Left ventricle myocardium inferior (tissue), 1 donor: ENCODE results near the gene CHFR. TPM values are rescaled to one million over a fixed set of nuclear protein-coding genes. Genes with fewer than 3 reads are reported as not detected.
A peak's percentile ranks its signal among the peaks of the same experiment; 100 is the strongest.

Experiments
- DNase-seq: peaks from one replicate; pipeline ENCODE4 v3.0.0-alpha.2; 2020
- H3K27ac ChIP-seq: fragments of 200-600 bp; replicated peaks from 2 replicates; pipeline ENCODE4 v1.8.0; 2021
- H3K27me3 ChIP-seq: fragments of 200-600 bp; 2 replicates; pipeline ENCODE4 v1.8.0; 2021; ENCODE audit warnings: low read depth
- H3K36me3 ChIP-seq: fragments of 200-600 bp; 2 replicates; pipeline ENCODE4 v1.8.0; 2021
- H3K4me1 ChIP-seq: fragments of 200-600 bp; 2 replicates; pipeline ENCODE4 v1.8.0; 2021
- H3K4me3 ChIP-seq: fragments of 200-600 bp; 2 replicates; pipeline ENCODE4 v1.8.0; 2021; ENCODE audit warnings: mild to moderate bottlenecking, moderate library complexity
- H3K9me3 ChIP-seq: fragments of 200-600 bp; replicated peaks from 2 replicates; pipeline ENCODE4 v1.8.0; 2021
- intact Hi-C: fragments of 100-400 bp; cut with micrococcal nuclease; formaldehyde crosslinking; loops from one replicate; pipeline ENCODE4 v1.11.0; 2022
- total RNA-seq: library from RNA; stranded (reverse); fragmentation: NEBNext Ultra II Directional; extraction: Animal tissue kit (Norgen Biotek cat#: 25700); gene quantifications from one replicate; pipeline ENCODE4 v1.2.1, GENCODE V29; 2021
- TF ChIP-seq, protein P1 (sequence below): fragments of 200-600 bp; IDR thresholded peaks from 2 replicates; pipeline ENCODE4 v1.8.0; 2021; ENCODE audit warnings: antibody characterized with exemption, mild to moderate bottlenecking, borderline replicate concordance
- donor health status: DM: no; HTN: yes; CAD: no; lungs with severe emphysema.

Gene CHFR
- total RNA-seq, 1 donor from 2014 or later = 14.4 TPM

DNA sequence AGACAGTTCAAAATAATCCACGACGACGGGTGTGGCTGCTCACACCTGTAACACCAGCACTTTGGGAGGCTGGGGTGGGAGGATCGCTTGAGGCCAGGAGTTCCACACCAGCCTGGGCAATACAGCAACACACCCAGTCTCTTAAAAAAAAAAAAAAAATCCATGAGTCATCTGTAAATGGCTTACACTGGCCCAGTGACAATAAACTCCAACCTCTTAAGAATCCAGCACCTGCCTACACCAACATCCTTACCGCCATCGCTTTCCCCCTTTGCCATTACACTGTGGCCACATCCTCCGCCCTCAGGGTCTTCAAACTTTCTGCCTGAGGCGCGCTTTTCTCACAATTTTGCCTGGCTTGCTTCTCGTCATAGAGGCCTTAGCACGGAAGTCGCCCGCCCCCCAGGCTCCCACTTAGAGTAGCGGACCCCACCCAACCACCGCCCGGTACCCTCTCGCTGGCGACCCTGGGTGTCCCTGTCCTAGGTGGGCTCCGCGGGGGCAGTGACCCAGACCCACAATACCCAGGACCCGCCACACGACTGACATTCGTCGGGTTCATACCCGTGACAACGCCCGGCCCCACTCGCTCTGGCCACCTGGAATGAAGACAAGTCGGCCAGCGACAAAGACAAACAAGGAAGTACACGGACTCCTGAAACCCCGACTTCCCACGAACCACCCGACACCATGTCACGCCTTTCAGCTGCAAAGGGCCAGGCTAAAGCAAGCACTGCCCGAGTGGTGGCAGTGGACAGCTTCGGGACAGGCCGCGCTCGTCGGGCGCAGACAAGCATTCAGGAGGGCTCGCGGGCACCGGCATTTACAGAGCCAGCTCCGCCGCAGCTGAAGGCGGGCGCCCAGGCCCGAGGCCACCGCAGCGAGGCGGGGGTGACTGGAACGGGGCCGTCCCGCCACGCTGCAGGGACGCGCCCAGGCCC lies 59.4 kb downstream of the CHFR start:
- peak overlapping the region; percentile 100 for H3K27ac ChIP-seq
- DNase-seq = no peak
- H3K9me3 ChIP-seq = no peaks in the 10 kb centered on the region
- H3K4me1 ChIP-seq = peaks cover 31% of the 10 kb centered on the region
- peak overlapping the region; percentile 89 for H3K4me3 ChIP-seq
- peaks cover 28% of the 10 kb centered on the region for H3K36me3 ChIP-seq
- intact Hi-C loops = no loop called here
- TF ChIP-seq, protein P1, sequence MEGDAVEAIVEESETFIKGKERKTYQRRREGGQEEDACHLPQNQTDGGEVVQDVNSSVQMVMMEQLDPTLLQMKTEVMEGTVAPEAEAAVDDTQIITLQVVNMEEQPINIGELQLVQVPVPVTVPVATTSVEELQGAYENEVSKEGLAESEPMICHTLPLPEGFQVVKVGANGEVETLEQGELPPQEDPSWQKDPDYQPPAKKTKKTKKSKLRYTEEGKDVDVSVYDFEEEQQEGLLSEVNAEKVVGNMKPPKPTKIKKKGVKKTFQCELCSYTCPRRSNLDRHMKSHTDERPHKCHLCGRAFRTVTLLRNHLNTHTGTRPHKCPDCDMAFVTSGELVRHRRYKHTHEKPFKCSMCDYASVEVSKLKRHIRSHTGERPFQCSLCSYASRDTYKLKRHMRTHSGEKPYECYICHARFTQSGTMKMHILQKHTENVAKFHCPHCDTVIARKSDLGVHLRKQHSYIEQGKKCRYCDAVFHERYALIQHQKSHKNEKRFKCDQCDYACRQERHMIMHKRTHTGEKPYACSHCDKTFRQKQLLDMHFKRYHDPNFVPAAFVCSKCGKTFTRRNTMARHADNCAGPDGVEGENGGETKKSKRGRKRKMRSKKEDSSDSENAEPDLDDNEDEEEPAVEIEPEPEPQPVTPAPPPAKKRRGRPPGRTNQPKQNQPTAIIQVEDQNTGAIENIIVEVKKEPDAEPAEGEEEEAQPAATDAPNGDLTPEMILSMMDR = no peak
- no peaks in the 10 kb centered on the region for H3K27me3 ChIP-seq

DNA sequence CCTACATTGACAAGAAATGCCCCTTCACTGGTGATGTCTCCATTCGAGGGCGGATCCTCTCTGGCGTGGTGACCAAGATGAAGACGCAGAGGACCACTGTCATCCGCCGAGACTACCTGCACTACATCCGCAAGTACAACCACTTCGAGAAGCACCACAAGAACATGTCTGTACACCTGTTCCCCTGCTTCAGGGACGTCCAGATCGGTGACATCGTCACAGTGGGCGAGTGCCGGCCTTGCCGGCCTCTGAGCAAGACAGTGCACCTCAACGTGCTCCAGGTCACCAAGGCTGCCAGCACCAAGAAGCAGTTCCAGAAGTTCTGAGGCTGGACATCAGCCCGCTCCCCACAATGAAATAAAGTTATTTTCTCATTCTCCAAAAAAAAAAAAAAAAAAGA lies 61.5 kb downstream of the CHFR start:
- Histone ChIP-seq H3K4me1 (peaks cover 31% of the 10 kb centered on the region), H3K4me3 (no peak overlapping the region), H3K36me3 (peaks cover 36% of the 10 kb centered on the region), H3K27me3 (no peaks in the 10 kb centered on the region), H3K27ac (no peak overlapping the region), H3K9me3 (no peaks in the 10 kb centered on the region)
- intact Hi-C loops = no loop called here
- TF ChIP-seq, protein P1 = no peak
- DNase-seq = no peak

GRCh38 chr12:132825089-132825488 lies 62.3 kb downstream of the CHFR start:
- Histone ChIP-seq H3K9me3 (no peaks in the 10 kb centered on the region), H3K27ac (no peak overlapping the region), H3K4me1 (peaks cover 31% of the 10 kb centered on the region), H3K4me3 (no peak overlapping the region), H3K36me3 (peaks cover 42% of the 10 kb centered on the region), H3K27me3 (no peaks in the 10 kb centered on the region)
- intact Hi-C loops = no loop called here
- DNase-seq = no peak
- TF ChIP-seq, protein P1 = no peak

DNA sequence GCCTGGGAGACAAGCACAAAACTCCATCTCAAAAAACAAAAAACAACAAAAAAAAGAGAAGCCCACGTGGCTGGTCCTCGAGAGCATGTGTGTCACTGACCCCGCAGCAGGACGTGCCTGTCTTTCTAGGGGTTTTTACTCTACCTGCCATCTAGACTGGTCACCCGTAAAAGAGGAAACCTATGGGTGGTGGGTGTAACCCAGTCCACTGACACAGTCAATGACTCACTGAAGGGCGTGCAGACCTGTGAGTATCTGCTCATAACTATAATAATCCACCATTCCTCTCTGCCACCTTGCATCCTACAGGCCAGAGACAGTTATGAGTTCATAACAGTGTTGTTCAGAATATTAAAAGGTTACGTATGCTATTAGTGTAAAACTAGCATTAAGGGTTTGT lies 63.4 kb downstream of the CHFR start:
- Histone ChIP-seq H3K4me3 (no peak overlapping the region), H3K36me3 (peaks cover 52% of the 10 kb centered on the region), H3K27ac (no peak overlapping the region), H3K4me1 (peaks cover 27% of the 10 kb centered on the region), H3K27me3 (no peaks in the 10 kb centered on the region), H3K9me3 (no peaks in the 10 kb centered on the region)
- intact Hi-C loops = no loop called here
- TF ChIP-seq, protein P1 = no peak
- DNase-seq = no peak

DNA sequence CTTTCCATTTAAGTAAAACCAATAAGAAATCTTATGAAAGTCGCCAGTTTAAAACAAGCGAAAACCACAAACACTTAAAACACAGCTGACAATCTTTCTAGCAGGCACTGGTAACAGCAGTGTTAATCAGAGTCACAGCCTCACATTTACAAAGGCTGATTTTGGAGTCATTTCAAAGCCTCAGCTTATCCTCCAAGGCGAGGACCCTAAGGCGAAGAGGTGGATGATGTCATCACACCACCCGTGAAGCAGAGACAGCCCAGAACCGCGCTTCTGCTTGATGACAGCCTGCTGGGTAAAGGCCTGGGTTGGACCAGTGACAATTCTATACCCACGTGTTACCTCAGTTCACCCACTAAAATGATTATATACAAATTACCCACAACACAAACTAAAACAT lies 68.8 kb downstream of the CHFR start:
- H3K4me1 ChIP-seq = no peaks in the 10 kb centered on the region
- no peaks in the 10 kb centered on the region for H3K27me3 ChIP-seq
- intact Hi-C loops = no loop called here
- DNase-seq = no peak
- no peak overlapping the region for H3K4me3 ChIP-seq
- H3K27ac ChIP-seq = no peak overlapping the region
- TF ChIP-seq, protein P1 = no peak
- peaks cover 69% of the 10 kb centered on the region for H3K36me3 ChIP-seq
- H3K9me3 ChIP-seq = no peaks in the 10 kb centered on the region
